ENCODE measurements around the gene PKD1. TPM values are rescaled to one million over a fixed set of nuclear protein-coding genes. Genes with fewer than 3 reads are reported as not detected.

PKD1 gene
- total RNA-seq, 1 donor from 2014 or later, result 78.4 TPM

- intact Hi-C loops (cut with micrococcal nuclease), result no loop called here
Observed at GRCh38 chr16:2056077-2056476, 79.6 kb downstream of the PKD1 start.

- intact Hi-C loops (cut with micrococcal nuclease), result no loop called here
Observed at GRCh38 chr16:2054543-2055245, 81.0 kb downstream of the PKD1 start.

GRCh38 chr16:2053897-2054296 is 81.8 kb downstream of the PKD1 start:
- intact Hi-C loops (cut with micrococcal nuclease), result no loop called here

GRCh38 chr16:2053211-2053610 is 82.5 kb downstream of the PKD1 start:
- intact Hi-C loops (cut with micrococcal nuclease), result no loop called here

GRCh38 chr16:2048116-2048543 is 87.6 kb downstream of the PKD1 start:
- intact Hi-C loops (cut with micrococcal nuclease), result loop anchor here (5.0 kb wide), 3 partner anchors 219 to 974 kb away; partner anchors contain the start of genes CEMP1, HCFC1R1, RNPS1 and THOC6

GRCh38 chr16:2047330-2048115 is 88.2 kb downstream of the PKD1 start, which contains the start of the genes NTHL1 and TSC2:
Gene NTHL1 (minus strand): TSS chr16:2047834. CDS start chr16:2047823, 11 bp downstream.
Gene TSC2 (plus strand): TSS chr16:2047985. CDS start chr16:2048616, 631 bp downstream.
- intact Hi-C loops (cut with micrococcal nuclease), result loop anchor here (1.0 to 5.0 kb wide), 9 partner anchors 24 to 975 kb away; partner anchors contain the start of genes CEMP1, HCFC1R1, NDUFB10 and RNPS1

GRCh38 chr16:2046893-2047329 is 88.8 kb downstream of the PKD1 start:
- intact Hi-C loops (cut with micrococcal nuclease), result loop anchor here (1.0 to 5.0 kb wide), 9 partner anchors 24 to 975 kb away; partner anchors contain the start of genes CEMP1, HCFC1R1, NDUFB10 and RNPS1

GRCh38 chr16:2045965-2046892 is 89.5 kb downstream of the PKD1 start:
- intact Hi-C loops (cut with micrococcal nuclease), result loop anchor here (2.0 to 5.0 kb wide), 4 partner anchors 81 to 976 kb away; partner anchors contain the start of genes CEMP1, HCFC1R1, RNPS1 and RPS2

GRCh38 chr16:2044541-2044940 is 91.2 kb downstream of the PKD1 start:
- intact Hi-C loops (cut with micrococcal nuclease), result no loop called here

GRCh38 chr16:2043667-2044451 is 91.8 kb downstream of the PKD1 start:
- intact Hi-C loops (cut with micrococcal nuclease), result no loop called here

GRCh38 chr16:2042986-2043666 is 92.6 kb downstream of the PKD1 start:
- intact Hi-C loops (cut with micrococcal nuclease), result no loop called here

GRCh38 chr16:2042171-2042985 is 93.3 kb downstream of the PKD1 start:
- intact Hi-C loops (cut with micrococcal nuclease), result no loop called here

GRCh38 chr16:2040787-2041522 is 94.7 kb downstream of the PKD1 start:
- intact Hi-C loops (cut with micrococcal nuclease), result no loop called here

- intact Hi-C loops (cut with micrococcal nuclease), result no loop called here
Observed at GRCh38 chr16:2040041-2040786, 95.5 kb downstream of the PKD1 start.

GRCh38 chr16:2039274-2040031 is 96.2 kb downstream of the PKD1 start:
- intact Hi-C loops (cut with micrococcal nuclease), result no loop called here
